Left ventricle myocardium inferior (tissue), 1 donor: ENCODE measurements around the gene STON2. TPM values are rescaled to one million over a fixed set of nuclear protein-coding genes. Genes with fewer than 3 reads are reported as not detected.
"Not testable (repeated sequence)": the region's sequence is repeated elsewhere in the genome, so short reads cannot be mapped to it uniquely, and the experiment has no call there.

Source experiments
- DNase-seq: peaks from one replicate; pipeline ENCODE4 v3.0.0-alpha.2; 2020
- H3K27ac ChIP-seq: fragments of 200-600 bp; replicated peaks from 2 replicates; pipeline ENCODE4 v1.8.0; 2021
- H3K27me3 ChIP-seq: fragments of 200-600 bp; 2 replicates; pipeline ENCODE4 v1.8.0; 2021; ENCODE audit warnings: low read depth
- H3K36me3 ChIP-seq: fragments of 200-600 bp; 2 replicates; pipeline ENCODE4 v1.8.0; 2021
- H3K4me1 ChIP-seq: fragments of 200-600 bp; 2 replicates; pipeline ENCODE4 v1.8.0; 2021
- H3K4me3 ChIP-seq: fragments of 200-600 bp; 2 replicates; pipeline ENCODE4 v1.8.0; 2021; ENCODE audit warnings: mild to moderate bottlenecking, moderate library complexity
- H3K9me3 ChIP-seq: fragments of 200-600 bp; replicated peaks from 2 replicates; pipeline ENCODE4 v1.8.0; 2021
- intact Hi-C: fragments of 100-400 bp; cut with micrococcal nuclease; formaldehyde crosslinking; loops from one replicate; pipeline ENCODE4 v1.11.0; 2022
- total RNA-seq: library from RNA; stranded (reverse); fragmentation: NEBNext Ultra II Directional; extraction: Animal tissue kit (Norgen Biotek cat#: 25700); gene quantifications from one replicate; pipeline ENCODE4 v1.2.1, GENCODE V29; 2021
- TF ChIP-seq, protein P1 (sequence below): fragments of 200-600 bp; IDR thresholded peaks from 2 replicates; pipeline ENCODE4 v1.8.0; 2021; ENCODE audit warnings: antibody characterized with exemption, mild to moderate bottlenecking, borderline replicate concordance
- donor health status: DM: no; HTN: yes; CAD: no; lungs with severe emphysema.

Gene STON2
- total RNA-seq, 1 donor from 2014 or later, result 8.3 TPM

GRCh38 chr14:81430235-81430634 is 30.1 kb upstream of the STON2 start:
- TF ChIP-seq, protein P1, sequence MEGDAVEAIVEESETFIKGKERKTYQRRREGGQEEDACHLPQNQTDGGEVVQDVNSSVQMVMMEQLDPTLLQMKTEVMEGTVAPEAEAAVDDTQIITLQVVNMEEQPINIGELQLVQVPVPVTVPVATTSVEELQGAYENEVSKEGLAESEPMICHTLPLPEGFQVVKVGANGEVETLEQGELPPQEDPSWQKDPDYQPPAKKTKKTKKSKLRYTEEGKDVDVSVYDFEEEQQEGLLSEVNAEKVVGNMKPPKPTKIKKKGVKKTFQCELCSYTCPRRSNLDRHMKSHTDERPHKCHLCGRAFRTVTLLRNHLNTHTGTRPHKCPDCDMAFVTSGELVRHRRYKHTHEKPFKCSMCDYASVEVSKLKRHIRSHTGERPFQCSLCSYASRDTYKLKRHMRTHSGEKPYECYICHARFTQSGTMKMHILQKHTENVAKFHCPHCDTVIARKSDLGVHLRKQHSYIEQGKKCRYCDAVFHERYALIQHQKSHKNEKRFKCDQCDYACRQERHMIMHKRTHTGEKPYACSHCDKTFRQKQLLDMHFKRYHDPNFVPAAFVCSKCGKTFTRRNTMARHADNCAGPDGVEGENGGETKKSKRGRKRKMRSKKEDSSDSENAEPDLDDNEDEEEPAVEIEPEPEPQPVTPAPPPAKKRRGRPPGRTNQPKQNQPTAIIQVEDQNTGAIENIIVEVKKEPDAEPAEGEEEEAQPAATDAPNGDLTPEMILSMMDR, result no peak
- intact Hi-C loops, result no loop called here
- no peak for DNase-seq
- no peaks in the 10 kb centered on the region for H3K36me3 ChIP-seq
- H3K27ac ChIP-seq, result no peak overlapping the region
- no peaks in the 10 kb centered on the region for H3K9me3 ChIP-seq
- H3K27me3 ChIP-seq, result peaks cover 90% of the 10 kb centered on the region
- no peak overlapping the region for H3K4me3 ChIP-seq
- peaks cover 15% of the 10 kb centered on the region for H3K4me1 ChIP-seq

GRCh38 chr14:81429749-81430148 is 29.6 kb upstream of the STON2 start:
- intact Hi-C loops, DNase-seq: not testable (repeated sequence)
- H3K27me3 ChIP-seq, result peaks cover 88% of the 10 kb centered on the region

DNA sequence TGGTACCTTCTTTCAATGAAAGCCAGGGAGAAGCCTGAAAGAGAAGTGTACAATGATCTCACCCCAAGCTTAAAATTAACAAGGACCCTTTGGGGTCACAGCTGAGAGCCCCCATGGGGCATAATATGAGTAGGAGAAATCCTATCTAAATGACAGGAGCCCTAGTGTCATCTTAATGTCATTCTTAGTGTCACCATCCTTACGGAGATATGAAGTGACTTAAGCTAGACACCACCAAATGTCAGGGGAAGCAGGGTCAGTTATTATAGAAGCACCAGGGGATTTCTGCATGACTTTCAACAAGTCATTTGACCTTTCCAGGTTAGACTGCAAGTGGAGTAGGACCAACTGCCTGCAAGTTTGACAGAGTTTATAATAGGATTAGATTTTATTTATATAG is 28.9 kb upstream of the STON2 start:
- TF ChIP-seq, protein P1, result no peak
- intact Hi-C loops, result no loop called here
- no peak for DNase-seq
- Histone ChIP-seq H3K4me1 (peaks cover 10% of the 10 kb centered on the region), H3K27ac (no peak overlapping the region), H3K9me3 (no peaks in the 10 kb centered on the region), H3K4me3 (no peak overlapping the region), H3K27me3 (peaks cover 81% of the 10 kb centered on the region), H3K36me3 (no peaks in the 10 kb centered on the region)

More at GRCh38 chr14:81429749-81430148, 29.6 kb upstream of the STON2 start:
- H3K27ac ChIP-seq, H3K4me3 ChIP-seq, H3K9me3 ChIP-seq, H3K36me3 ChIP-seq: not testable (repeated sequence)
- H3K4me1 ChIP-seq, result peaks cover 10% of the 10 kb centered on the region

DNA sequence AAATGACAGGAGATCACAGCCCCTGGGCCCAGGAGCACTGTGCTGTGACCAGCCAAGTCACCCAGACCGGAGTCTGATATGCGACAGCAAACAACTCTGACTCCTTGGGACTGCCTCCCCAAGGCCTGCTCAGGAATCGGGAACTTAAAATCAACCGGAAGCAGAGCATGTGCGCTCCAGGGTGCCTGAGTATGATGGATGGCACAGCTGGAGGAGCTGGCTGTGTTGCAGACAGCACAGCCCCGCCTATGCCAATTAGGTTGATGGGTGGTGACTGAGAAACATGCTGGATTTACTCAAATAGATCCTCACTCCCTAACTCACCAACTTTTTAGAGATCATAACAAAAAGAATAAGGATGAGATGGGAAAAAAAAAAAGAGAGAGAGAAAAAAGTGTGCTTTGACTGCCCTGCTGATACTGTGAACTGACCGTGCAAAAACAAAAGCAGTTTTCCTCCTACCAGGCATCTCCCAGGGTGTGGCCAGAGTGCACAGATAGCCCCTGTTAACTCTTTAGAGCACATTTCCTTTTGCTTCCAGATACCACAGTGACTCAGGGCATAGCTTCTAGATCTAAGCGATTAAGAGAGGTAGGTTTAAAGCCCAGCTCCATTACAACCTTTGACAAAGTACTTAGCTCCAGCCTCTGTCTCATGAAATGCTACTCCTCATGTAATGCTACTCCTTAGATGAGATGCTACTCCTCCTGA is 27.4 kb upstream of the STON2 start:
- Histone ChIP-seq H3K36me3 (no peaks in the 10 kb centered on the region), H3K4me1 (peaks cover 18% of the 10 kb centered on the region), H3K9me3 (no peaks in the 10 kb centered on the region), H3K27ac (peak overlapping the region; percentile 46), H3K4me3 (no peak overlapping the region), H3K27me3 (peaks cover 66% of the 10 kb centered on the region)
- peak; percentile 22 for DNase-seq
- TF ChIP-seq, protein P1, result no peak
- intact Hi-C loops, result no loop called here

GRCh38 chr14:81423504-81423903 is 23.4 kb upstream of the STON2 start:
- H3K4me3 ChIP-seq, result no peak overlapping the region
- no peaks in the 10 kb centered on the region for H3K36me3 ChIP-seq
- H3K27me3 ChIP-seq, result peaks cover 29% of the 10 kb centered on the region
- peak overlapping the region; percentile 77 for H3K27ac ChIP-seq
- intact Hi-C loops, result no loop called here
- DNase-seq, result peak; percentile 50
- peaks cover 18% of the 10 kb centered on the region for H3K4me1 ChIP-seq
- no peaks in the 10 kb centered on the region for H3K9me3 ChIP-seq
- TF ChIP-seq, protein P1, result no peak

DNA sequence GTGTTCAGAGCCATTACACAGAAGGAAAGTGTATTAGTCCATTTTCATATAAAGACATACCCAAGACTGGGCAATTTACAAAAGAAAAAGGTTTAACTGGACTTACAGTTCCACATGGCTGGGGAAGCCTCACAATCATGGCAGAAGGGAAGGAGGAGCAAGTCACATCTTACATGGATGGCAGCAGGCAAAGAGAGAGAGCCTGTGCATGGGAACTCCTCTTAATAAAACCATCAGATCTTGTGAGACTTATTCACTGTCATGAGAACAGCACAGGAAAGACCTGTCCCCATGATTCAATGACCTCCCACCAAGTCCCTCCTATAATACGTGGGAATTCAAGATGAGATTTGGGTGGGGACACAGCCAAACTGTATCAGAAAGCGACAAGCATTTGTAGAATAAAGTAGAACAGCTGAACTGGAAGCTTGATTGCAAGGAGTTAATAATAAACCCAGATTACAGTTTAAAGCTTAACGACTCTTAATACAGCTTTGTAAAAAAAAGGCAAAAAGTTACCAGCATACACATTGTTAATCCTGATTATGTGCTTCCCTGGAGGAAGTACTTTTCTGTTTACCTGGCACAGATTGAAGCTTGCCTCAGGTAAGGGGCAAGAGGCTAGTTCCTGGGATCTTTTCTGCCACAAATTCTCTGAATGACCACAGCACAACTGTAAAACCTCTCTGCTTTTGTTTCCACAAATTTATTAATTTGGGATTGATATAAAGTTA is 18.1 kb upstream of the STON2 start:
- TF ChIP-seq, protein P1, result no peak
- no peak overlapping the region for H3K4me3 ChIP-seq
- H3K27me3 ChIP-seq, result no peaks in the 10 kb centered on the region
- intact Hi-C loops, result no loop called here
- no peaks in the 10 kb centered on the region for H3K36me3 ChIP-seq
- no peak for DNase-seq
- H3K9me3 ChIP-seq, result no peaks in the 10 kb centered on the region
- H3K4me1 ChIP-seq, result peaks cover 7% of the 10 kb centered on the region
- no peak overlapping the region for H3K27ac ChIP-seq
